PFSK-1 (cell line): ENCODE results near the gene SLC5A12.

Source experiments
- FOXP2 ChIP-seq: optimal IDR thresholded peaks from 2 replicates; pipeline ENCODE3; 2011; ENCODE audit warnings: borderline replicate concordance, control low read depth, inconsistent platforms; ENCODE audit not compliant: insufficient read depth; ENCODE audit errors: extremely low read length, extremely low read depth
- POLR2AphosphoS5 ChIP-seq: IDR thresholded peaks from 2 replicates; pipeline ENCODE4 v1.6.1; 2012; ENCODE audit warnings: low read depth, mild to moderate bottlenecking, control low read depth, low read length, moderate library complexity
- REST ChIP-seq, 2 experiments: IDR thresholded peaks; 2 replicates each; pipeline versions ENCODE4 v1.6.1 to v1.8.0; 2011 to 2012; ENCODE audit warnings: low read depth in 2 of 2, low read length in 2 of 2, control low read depth in 1 of 2, inconsistent platforms in 1 of 2, mild to moderate bottlenecking in 1 of 2, moderate library complexity in 1 of 2; ENCODE audit not compliant: insufficient read depth in 1 of 2
- SIN3A ChIP-seq: IDR thresholded peaks from 2 replicates; pipeline ENCODE4 v1.6.1; 2012; ENCODE audit warnings: mild to moderate bottlenecking, low read length, moderate library complexity, borderline replicate concordance; ENCODE audit not compliant: insufficient read depth
- TAF1 ChIP-seq: IDR thresholded peaks from 2 replicates; pipeline ENCODE4 v1.6.1; 2012; ENCODE audit warnings: low read length, control low read depth, borderline replicate concordance; ENCODE audit not compliant: insufficient read depth

SLC5A12 gene

GRCh38 chr11:26719289-26719973 lies 2.4 kb downstream of the SLC5A12 start:
- TF ChIP-seq TAF1 = no peak
- TF ChIP-seq FOXP2 = no peak
- TF ChIP-seq REST (IDR thresholded peaks at IDR 0.05; ENCODE audit: insufficient read depth in 1 of 2, low read depth in 2 of 2, low read length in 2 of 2) = no peak
- TF ChIP-seq POLR2AphosphoS5 = no peak
- no peak for TF ChIP-seq SIN3A

GRCh38 chr11:26717771-26718170 lies 4.1 kb downstream of the SLC5A12 start:
- no peak for TF ChIP-seq REST (IDR thresholded peaks at IDR 0.05; ENCODE audit: insufficient read depth in 1 of 2, low read depth in 2 of 2, low read length in 2 of 2)

- TF ChIP-seq TAF1 = no peak
- TF ChIP-seq SIN3A = no peak
- TF ChIP-seq REST (IDR thresholded peaks at IDR 0.05; ENCODE audit: insufficient read depth in 1 of 2, low read depth in 2 of 2, low read length in 2 of 2) = no peak
- TF ChIP-seq POLR2AphosphoS5 = no peak
- no peak for TF ChIP-seq FOXP2
Observed at GRCh38 chr11:26715133-26715532, 6.7 kb downstream of the SLC5A12 start.

- TF ChIP-seq REST (IDR thresholded peaks at IDR 0.05; ENCODE audit: insufficient read depth in 1 of 2, low read depth in 2 of 2, low read length in 2 of 2) (no peak), FOXP2 (no peak), POLR2AphosphoS5 (no peak), SIN3A (no peak), TAF1 (no peak)
Observed at GRCh38 chr11:26712497-26712896, 9.4 kb downstream of the SLC5A12 start.

GRCh38 chr11:26710489-26710888 lies 11.4 kb downstream of the SLC5A12 start:
- TF ChIP-seq SIN3A (no peak), POLR2AphosphoS5 (no peak), TAF1 (no peak), REST (IDR thresholded peaks at IDR 0.05; ENCODE audit: insufficient read depth in 1 of 2, low read depth in 2 of 2, low read length in 2 of 2) (no peak), FOXP2 (no peak)
